GM12891 (cell line): ENCODE results near the gene KRTAP5-6. TPM values are rescaled to one million over a fixed set of nuclear protein-coding genes. Genes with fewer than 3 reads are reported as not detected.

Experiments
- DNase-seq: peaks from one replicate; pipeline ENCODE4 v3.0.0; 2011; ENCODE audit warnings: low spot score; ENCODE audit not compliant: insufficient read length
- FAIRE-seq: peaks from 2 replicates; lab custom pipeline; 2011; peaks lifted over from hg19 to GRCh38; lab: Jason Lieb, UNC
- PAX5 ChIP-seq: IDR thresholded peaks from 2 replicates; pipeline ENCODE4 v1.6.1; 2011; ENCODE audit warnings: low read length, moderate library complexity, mild to moderate bottlenecking; ENCODE audit not compliant: insufficient read depth, severe bottlenecking
- POLR2A ChIP-seq: IDR thresholded peaks from 2 replicates; pipeline ENCODE4 v1.6.1; 2011; ENCODE audit warnings: low read depth, low read length, control low read depth
- POLR2AphosphoS5 ChIP-seq: IDR thresholded peaks from 2 replicates; pipeline ENCODE4 v1.6.1; 2011; ENCODE audit warnings: low read depth, low read length, control low read depth
- POU2F2 ChIP-seq: IDR thresholded peaks from 2 replicates; pipeline ENCODE4 v1.6.1; 2011; ENCODE audit warnings: low read depth, mild to moderate bottlenecking, control low read depth, low read length, moderate library complexity
- SPI1 ChIP-seq: IDR thresholded peaks from 2 replicates; pipeline ENCODE4 v1.6.1; 2011; ENCODE audit warnings: low read depth, low read length, control low read depth
- TAF1 ChIP-seq: IDR thresholded peaks from 2 replicates; pipeline ENCODE4 v1.6.1; 2011; ENCODE audit warnings: low read depth, low read length, control low read depth
- polyA plus RNA-seq: library from polyadenylated mRNA; unstranded; fragments of >200 nt; gene quantifications from one replicate; pipeline ENCODE4 v1.2.1, GENCODE V29; 2012; ENCODE audit warnings: low read depth, missing spikeins, inconsistent platforms; ENCODE audit not compliant: missing spikeins

The KRTAP5-6 gene, protein sequence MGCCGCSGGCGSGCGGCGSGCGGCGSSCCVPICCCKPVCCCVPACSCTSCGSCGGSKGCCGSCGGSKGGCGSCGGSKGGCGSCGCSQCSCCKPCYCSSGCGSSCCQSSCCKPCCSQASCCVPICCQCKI
- not detected for polyA plus RNA-seq

DNA sequence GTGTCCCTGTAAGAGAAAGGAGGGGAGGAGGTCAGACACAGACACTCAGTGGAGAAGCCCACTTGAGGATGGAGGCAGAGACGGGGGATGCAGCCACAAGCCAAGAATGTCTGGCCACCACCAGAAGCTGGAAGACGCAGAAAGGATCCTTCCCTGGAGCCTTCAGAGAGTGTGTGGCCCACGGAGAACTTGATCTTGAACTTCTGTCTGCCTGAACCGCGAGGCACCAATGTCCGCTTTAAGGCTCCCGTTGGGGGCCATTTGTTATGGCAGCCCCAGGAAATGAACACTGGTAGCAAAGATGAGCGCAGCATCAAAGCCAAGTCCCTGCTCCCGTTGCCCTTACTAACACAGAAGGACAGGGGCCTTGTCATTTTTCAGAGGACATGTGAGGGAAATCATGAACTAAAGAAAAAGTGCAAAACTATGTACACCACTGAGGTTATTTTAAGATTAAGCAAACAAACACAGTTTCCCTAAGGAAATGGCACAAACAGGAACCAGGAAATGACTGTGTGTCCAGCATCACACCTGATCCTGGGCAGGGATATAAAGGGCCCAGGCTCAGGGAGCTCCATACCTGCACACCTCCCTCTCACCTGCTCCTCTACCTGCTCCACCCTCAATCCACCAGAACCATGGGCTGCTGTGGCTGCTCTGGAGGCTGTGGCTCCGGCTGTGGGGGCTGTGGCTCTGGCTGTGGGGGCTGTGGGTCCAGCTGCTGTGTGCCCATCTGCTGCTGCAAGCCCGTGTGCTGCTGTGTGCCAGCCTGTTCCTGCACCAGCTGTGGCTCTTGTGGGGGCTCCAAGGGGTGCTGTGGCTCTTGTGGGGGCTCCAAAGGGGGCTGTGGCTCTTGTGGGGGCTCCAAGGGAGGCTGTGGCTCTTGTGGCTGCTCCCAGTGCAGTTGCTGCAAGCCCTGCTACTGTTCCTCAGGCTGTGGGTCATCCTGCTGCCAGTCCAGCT is at the start of gene KRTAP5-6:
KRTAP5-6 (plus strand) TSS at position 588 of the 963 bp plus-strand sequence; CDS start at position 639, 51 bp downstream.
- TF ChIP-seq SPI1 (no peak), POLR2AphosphoS5 (no peak), TAF1 (no peak), PAX5 (no peak), POLR2A (no peak), POU2F2 (no peak)
- no peak for DNase-seq
- FAIRE-seq: no peak

GRCh38 chr11:1647901-1648652 is 48.9 kb upstream of the KRTAP5-6 start:
- no peak for TF ChIP-seq TAF1
- no peak for TF ChIP-seq POLR2A
- TF ChIP-seq POU2F2: no peak
- TF ChIP-seq SPI1: no peak
- no peak for TF ChIP-seq POLR2AphosphoS5
- no peak for TF ChIP-seq PAX5
- FAIRE-seq (no peak), DNase-seq (no peak)

GRCh38 chr11:1648653-1649420 is 48.2 kb upstream of the KRTAP5-6 start:
- DNase-seq: no peak
- no peak for FAIRE-seq
- TF ChIP-seq POU2F2 (no peak), TAF1 (no peak)

DNA sequence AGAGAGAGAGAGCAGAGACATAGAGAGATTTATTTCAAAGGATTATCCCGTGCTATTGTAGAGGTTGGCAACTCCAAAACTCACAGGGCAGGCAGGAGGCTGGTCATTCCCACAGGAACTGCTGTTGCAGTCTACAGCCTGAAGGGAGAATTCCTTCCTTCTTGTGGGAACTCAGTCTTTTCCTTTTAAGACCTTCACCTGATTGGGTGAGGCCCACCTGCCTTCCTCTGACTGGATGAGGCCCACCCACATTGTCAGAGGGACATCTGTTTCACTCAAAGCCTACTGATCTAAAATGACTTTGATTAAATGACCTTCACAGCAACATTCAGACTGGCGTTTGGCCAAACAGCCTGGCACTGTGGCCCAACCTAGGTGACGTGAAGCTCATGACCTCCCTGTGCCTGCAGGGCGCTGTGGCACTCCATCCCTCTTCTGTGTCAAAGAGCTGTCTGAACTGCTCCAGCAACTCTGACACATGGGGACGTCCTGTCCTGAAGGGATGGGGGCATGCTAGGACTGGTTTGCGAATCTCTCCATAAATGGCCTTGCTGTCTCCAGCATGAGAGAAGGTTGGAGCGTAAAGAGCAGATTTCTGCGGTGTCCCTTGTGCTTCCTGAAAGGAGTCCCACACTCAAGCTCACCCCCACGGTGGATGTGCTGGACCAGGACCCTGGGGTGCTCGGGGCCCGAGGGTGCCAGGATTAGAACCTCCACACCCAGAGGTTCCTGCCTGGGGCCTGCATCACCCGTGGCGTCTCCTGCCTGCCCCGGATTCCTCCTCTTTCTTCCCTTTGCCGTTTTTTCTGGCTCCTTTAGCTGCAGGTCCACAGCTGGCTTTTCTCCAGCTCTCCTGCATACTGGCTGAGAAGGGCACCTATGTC is 46.7 kb upstream of the KRTAP5-6 start:
- FAIRE-seq (no peak), DNase-seq (no peak)
- TF ChIP-seq SPI1: no peak
- no peak for TF ChIP-seq PAX5
- TF ChIP-seq POLR2AphosphoS5: no peak
- no peak for TF ChIP-seq POU2F2
- TF ChIP-seq TAF1: no peak
- TF ChIP-seq POLR2A: no peak

GRCh38 chr11:1650918-1651262 is 46.1 kb upstream of the KRTAP5-6 start:
- TF ChIP-seq PAX5: no peak
- no peak for TF ChIP-seq POLR2AphosphoS5
- no peak for TF ChIP-seq TAF1
- no peak for TF ChIP-seq POU2F2
- TF ChIP-seq POLR2A: no peak
- TF ChIP-seq SPI1: no peak
- DNase-seq (no peak), FAIRE-seq (no peak)

GRCh38 chr11:1651411-1651980 is 45.5 kb upstream of the KRTAP5-6 start:
- TF ChIP-seq SPI1: no peak
- no peak for TF ChIP-seq POLR2AphosphoS5
- no peak for TF ChIP-seq TAF1
- no peak for TF ChIP-seq POLR2A
- FAIRE-seq (no peak), DNase-seq (no peak)

GRCh38 chr11:1652026-1652425 is 45.0 kb upstream of the KRTAP5-6 start:
- no peak for DNase-seq
- no peak for TF ChIP-seq TAF1
- no peak for TF ChIP-seq POLR2AphosphoS5
- no peak for TF ChIP-seq POLR2A
- no peak for TF ChIP-seq POU2F2
- no peak for TF ChIP-seq PAX5
- TF ChIP-seq SPI1: no peak
- FAIRE-seq: no peak

DNA sequence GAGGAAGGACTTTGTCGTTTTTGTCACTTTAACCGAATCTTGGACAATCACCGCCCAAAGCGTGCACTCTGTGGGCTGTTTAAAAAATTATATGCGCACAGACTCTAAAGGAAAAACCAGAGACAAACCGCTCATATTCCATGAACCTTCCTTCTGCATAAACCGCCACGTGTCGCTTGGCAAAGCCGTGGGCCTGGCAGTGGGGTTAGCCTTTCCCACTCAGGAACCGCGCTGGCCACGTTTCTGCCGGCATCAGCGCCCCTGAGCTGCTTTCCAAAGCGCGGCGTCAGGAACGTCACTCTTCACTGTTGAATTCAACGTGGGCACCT is 44.6 kb upstream of the KRTAP5-6 start:
- no peak for TF ChIP-seq PAX5
- no peak for TF ChIP-seq POLR2A
- no peak for TF ChIP-seq TAF1
- TF ChIP-seq POU2F2: no peak
- no peak for TF ChIP-seq POLR2AphosphoS5
- TF ChIP-seq SPI1: no peak
- FAIRE-seq (no peak), DNase-seq (no peak)
